Measurements from ENCODE around the gene COMMD1.
"Not testable (repeated sequence)": the region's sequence is repeated elsewhere in the genome, so short reads cannot be mapped to it uniquely, and the experiment has no call there.

Gene COMMD1

GRCh38 chr2:62071126-62071598 lies 165.7 kb downstream of the COMMD1 start:
- no peak for DNase-seq

GRCh38 chr2:62071760-62072680 lies 166.5 kb downstream of the COMMD1 start:
- DNase-seq: no peak

- DNase-seq: no peak
Measured at GRCh38 chr2:62074233-62074632, 168.8 kb downstream of the COMMD1 start.

GRCh38 chr2:62076980-62077638 lies 171.6 kb downstream of the COMMD1 start:
- DNase-seq: no peak

GRCh38 chr2:62084801-62085200 lies 179.3 kb downstream of the COMMD1 start:
- no peak for DNase-seq

- no peak for DNase-seq
Measured at GRCh38 chr2:62089658-62090057, 184.2 kb downstream of the COMMD1 start.

GRCh38 chr2:62091471-62091870 lies 186.0 kb downstream of the COMMD1 start:
- DNase-seq: no peak

- peak in 1 of 56 donors; percentile 1 for DNase-seq
Measured at GRCh38 chr2:62099050-62099449, 193.6 kb downstream of the COMMD1 start.

GRCh38 chr2:62099523-62100175 lies 194.2 kb downstream of the COMMD1 start:
- DNase-seq: no peak

GRCh38 chr2:62101886-62102285 lies 196.4 kb downstream of the COMMD1 start:
- DNase-seq: no peak

GRCh38 chr2:62102402-62102920 lies 197.0 kb downstream of the COMMD1 start:
- no peak for DNase-seq

GRCh38 chr2:62109554-62109953 lies 204.1 kb downstream of the COMMD1 start:
- DNase-seq: no peak

GRCh38 chr2:62110415-62111025 lies 205.0 kb downstream of the COMMD1 start:
- no peak for DNase-seq

GRCh38 chr2:62112179-62112578 lies 206.7 kb downstream of the COMMD1 start:
- no peak for DNase-seq

GRCh38 chr2:62114564-62114963 lies 209.1 kb downstream of the COMMD1 start:
- DNase-seq: peak in 17 of 56 donors; percentile 1 to 27 (median 5)

GRCh38 chr2:62116983-62117382 lies 211.5 kb downstream of the COMMD1 start:
- DNase-seq: no peak

- DNase-seq: peak in 4 of 56 donors; percentile 1 to 43 (median 3)
Measured at GRCh38 chr2:62118160-62118559, 212.7 kb downstream of the COMMD1 start.

GRCh38 chr2:62119311-62119974 lies 214.0 kb downstream of the COMMD1 start:
- DNase-seq: no peak

- not testable (repeated sequence) for DNase-seq
Measured at GRCh38 chr2:62126239-62126638, 220.8 kb downstream of the COMMD1 start.

GRCh38 chr2:62133320-62133823 lies 227.9 kb downstream of the COMMD1 start:
- DNase-seq: no peak

Measured in nucleus accumbens (tissue), 56 donors.